IMR-90 (cell line): Measurements from ENCODE around the gene ZNF292. TPM values are rescaled to one million over a fixed set of nuclear protein-coding genes. Genes with fewer than 3 reads are reported as not detected.

Source experiments
- ATAC-seq: fragments of 200-7000 bp; cut with Tn5 transposase; 2 replicates; pipeline ENCODE4 v1.9.1; 2020; ENCODE audit warnings: low read depth, mild to moderate bottlenecking, moderate library complexity
- BruUV-seq: library from RNA; stranded (reverse); fragments of 400-500 nt; replicated peaks from 2 replicates; lab custom pipeline; 2021; lab: Mats Ljungman, UMichigan
- CTCF ChIA-PET: fragments of 300-600 bp; formaldehyde crosslinking; extraction: SDS; loops from one replicate; lab custom pipeline; 2021; ENCODE audit warnings: antibody characterized with exemption; lab: Yijun Ruan, JAX
- POLR2A ChIA-PET: fragments of 300-600 bp; sonication (Branson Sonifier 250); formaldehyde crosslinking; loops from one replicate; lab custom pipeline; 2022; ENCODE audit warnings: antibody characterized with exemption; ENCODE audit not compliant: unreplicated experiment; lab: Charles Lee
- DNase-seq: peaks from one replicate; pipeline ENCODE4 v3.0.0; 2013
- H2AFZ ChIP-seq: replicated peaks from 2 replicates; pipeline ENCODE3; 2013; ENCODE audit warnings: low read length, mild to moderate bottlenecking; ENCODE audit not compliant: poor library complexity
- H2AK5ac ChIP-seq: 2 replicates; pipeline ENCODE4 v1.6.1; 2013; ENCODE audit warnings: low read depth, low read length, inconsistent platforms
- H2AK9ac ChIP-seq: replicated peaks from 2 replicates; pipeline ENCODE3; 2013; ENCODE audit warnings: mild to moderate bottlenecking, low read depth, low read length, moderate library complexity; ENCODE audit not compliant: poor library complexity
- H2BK120ac ChIP-seq: 2 replicates; pipeline ENCODE4 v1.6.1; 2013; ENCODE audit warnings: low read depth, low read length, inconsistent platforms
- H2BK15ac ChIP-seq: 3 replicates; pipeline ENCODE4 v1.6.1; 2013; ENCODE audit warnings: low read depth, low read length, inconsistent platforms
- H2BK20ac ChIP-seq: 2 replicates; pipeline ENCODE4 v1.6.1; 2013; ENCODE audit warnings: low read depth, mild to moderate bottlenecking, inconsistent platforms, low read length, moderate library complexity
- H2BK5ac ChIP-seq: 2 replicates; pipeline ENCODE4 v1.6.1; 2013; ENCODE audit warnings: mild to moderate bottlenecking, low read depth, low read length, inconsistent platforms; ENCODE audit not compliant: poor library complexity, severe bottlenecking
- H3K14ac ChIP-seq: replicated peaks from 2 replicates; pipeline ENCODE4 v1.6.1; 2013; ENCODE audit warnings: low read depth, low read length, inconsistent platforms
- H3K18ac ChIP-seq: 2 replicates; pipeline ENCODE4 v1.6.1; 2013; ENCODE audit warnings: low read depth, low read length, control low read depth
- H3K23ac ChIP-seq: 2 replicates; pipeline ENCODE4 v1.6.1; 2013; ENCODE audit warnings: low read depth, low read length, inconsistent platforms
- H3K27ac ChIP-seq: 2 replicates; pipeline ENCODE4 v1.5.1; 2013; ENCODE audit warnings: mild to moderate bottlenecking, control low read depth, low read length; ENCODE audit not compliant: insufficient read depth
- H3K27me3 ChIP-seq: 2 replicates; pipeline ENCODE4 v1.6.1; 2013; ENCODE audit warnings: low read length; ENCODE audit not compliant: control insufficient read depth, insufficient read depth
- H3K36me3 ChIP-seq: 2 replicates; pipeline ENCODE4 v1.6.1; 2013; ENCODE audit warnings: low read length, mixed read lengths; ENCODE audit not compliant: control insufficient read depth, insufficient read depth
- H3K4ac ChIP-seq: 2 replicates; pipeline ENCODE4 v1.6.1; 2013; ENCODE audit warnings: low read depth, low read length, inconsistent platforms
- H3K4me1 ChIP-seq: 2 replicates; pipeline ENCODE4 v1.6.1; 2013; ENCODE audit warnings: low read length, mixed read lengths; ENCODE audit not compliant: control insufficient read depth, insufficient read depth
- H3K4me2 ChIP-seq: 2 replicates; pipeline ENCODE4 v1.6.1; 2013; ENCODE audit warnings: low read depth, mild to moderate bottlenecking, control low read depth, low read length, moderate library complexity
- H3K4me3 ChIP-seq: 2 replicates; pipeline ENCODE4 v1.5.1; 2013; ENCODE audit warnings: low read depth, mild to moderate bottlenecking, control low read depth, low read length, moderate library complexity; ENCODE audit not compliant: insufficient read depth
- H3K56ac ChIP-seq: 2 replicates; pipeline ENCODE4 v1.6.1; 2013; ENCODE audit warnings: low read length, inconsistent platforms; ENCODE audit not compliant: insufficient read depth; ENCODE audit errors: extremely low read depth
- H3K79me1 ChIP-seq, 2 experiments: 2 replicates each; pipeline ENCODE4 v1.6.1; 2013; ENCODE audit warnings: low read length in 2 of 2, inconsistent platforms in 1 of 2, low read depth in 1 of 2
- H3K9ac ChIP-seq: 2 replicates; pipeline ENCODE4 v1.6.1; 2013; ENCODE audit warnings: low read depth, low read length, control low read depth
- H3K9me1 ChIP-seq: 2 replicates; pipeline ENCODE4 v1.6.1; 2013; ENCODE audit warnings: low read length, inconsistent platforms; ENCODE audit not compliant: insufficient read depth
- H3K9me3 ChIP-seq: 2 replicates; pipeline ENCODE4 v1.6.1; 2013; ENCODE audit warnings: low read length; ENCODE audit not compliant: control insufficient read depth, insufficient read depth
- H4K20me1 ChIP-seq: 2 replicates; pipeline ENCODE4 v1.6.1; 2013; ENCODE audit warnings: low read length, inconsistent platforms; ENCODE audit not compliant: insufficient read depth
- H4K5ac ChIP-seq: 2 replicates; pipeline ENCODE4 v1.6.1; 2013; ENCODE audit warnings: mild to moderate bottlenecking, low read depth, low read length, control low read depth
- H4K8ac ChIP-seq, 2 experiments: 2 replicates each; pipeline ENCODE4 v1.6.1; 2013; ENCODE audit warnings: low read depth in 2 of 2, low read length in 2 of 2, control low read depth in 1 of 2, inconsistent platforms in 1 of 2
- H4K91ac ChIP-seq: 2 replicates; pipeline ENCODE4 v1.6.1; 2013; ENCODE audit warnings: low read depth, low read length, inconsistent platforms; ENCODE audit not compliant: insufficient read depth
- MAFK ChIP-seq: IDR thresholded peaks from 2 replicates; pipeline ENCODE4 v1.6.1; 2012; ENCODE audit warnings: low read depth, low read length, improper control_type of control experiment
- MXI1 ChIP-seq: IDR thresholded peaks from 2 replicates; pipeline ENCODE4 v1.6.1; 2012; ENCODE audit warnings: low read depth, mild to moderate bottlenecking, low read length, moderate library complexity, borderline replicate concordance
- WGBS, 2 experiments: methylation state at CpG; one replicate each; pipeline versions ENCODE4 v1.1.5 to v1.1.7; 2013; ENCODE audit warnings: missing lambda C conversion rate in 2 of 2; ENCODE audit not compliant: insufficient read length in 1 of 2; ENCODE audit errors: extremely low coverage in 2 of 2; 5-methylcytosine and 5-hydroxymethylcytosine counted together
- dilution Hi-C: fragments of 300-500 bp; cut with HindIII; formaldehyde crosslinking; loops from one replicate; pipeline ENCODE4 v1.14.3; 2018; ENCODE audit warnings: low sequenced_read_pairs; ENCODE audit not compliant: unreplicated experiment
- in situ Hi-C: fragments of 300-500 bp; cut with MboI; formaldehyde crosslinking; loops from 3 replicates; pipeline ENCODE4 v1.14.3; 2019; ENCODE audit warnings: low sequenced_read_pairs, inconsistent platforms, mixed read lengths
- intact Hi-C: fragments of 100-400 bp; cut with micrococcal nuclease; formaldehyde crosslinking; loops from 2 replicates; pipeline ENCODE4 v1.10.0; 2022
- polyA plus RNA-seq, 3 experiments: library from polyadenylated mRNA; depleted of rRNA; stranded (reverse); fragments of >200 nt; gene quantifications; 2 replicates each; pipeline ENCODE4 v1.2.3, GENCODE V29; 2012; ENCODE audit warnings: low replicate concordance in 1 of 3
- total RNA-seq: library from RNA; depleted of rRNA; stranded (reverse); fragments of >200 nt; gene quantifications from 2 replicates; pipeline ENCODE4 v1.2.3, GENCODE V29; 2012

ZNF292 gene
- total and polyA plus RNA-seq, 2 of the 4 experiments (the other 2 are of a cell fraction) = 5.5 to 28.3 TPM

DNA sequence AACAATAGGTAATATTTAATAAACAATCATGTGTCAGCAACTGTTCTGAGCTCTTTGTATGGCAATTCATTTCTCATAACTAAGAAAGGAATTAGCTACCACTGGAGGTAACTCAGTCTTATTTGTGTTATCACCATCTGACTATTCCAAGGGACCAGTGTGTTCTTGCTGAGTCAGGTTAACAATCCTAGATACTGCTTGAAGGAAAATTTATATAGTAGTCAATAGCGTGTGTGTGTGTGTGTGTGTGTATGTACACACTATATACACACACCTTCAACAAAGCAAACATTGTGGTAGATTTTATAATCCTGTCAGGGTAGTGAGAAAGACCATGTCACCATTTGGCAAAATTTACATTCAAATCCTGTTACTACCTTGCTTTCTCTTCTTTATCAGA is 121.3 kb downstream of the ZNF292 start:
- dilution Hi-C loops (no loop called here), intact Hi-C loops (loop anchor here (1.0 kb wide), 1 partner anchor 115 kb away; no protein-coding TSS in a partner anchor), in situ Hi-C loops (no loop called here)
- CTCF ChIA-PET = interaction anchor here (0.7 to 1.0 kb wide), 2 partner anchors 137 to 210 kb away, joined by 4 to 10 read pairs; no protein-coding TSS in a partner anchor
- Histone ChIP-seq H2AFZ (no peak overlapping the region), H3K9me3 (no peaks in the 10 kb centered on the region), H4K20me1 (peaks cover 4% of the 10 kb centered on the region; the same call in 1 of the 2 replicates), H4K5ac (no peak overlapping the region), H3K4me1 (peaks cover 2% of the 10 kb centered on the region), H3K27ac (no peak overlapping the region), H3K56ac (no peak overlapping the region), H4K8ac (no peak overlapping the region), H3K79me1 (no peaks in the 10 kb centered on the region), H2BK15ac (no peak overlapping the region), H3K4ac (no peak overlapping the region), H3K27me3 (no peaks in the 10 kb centered on the region), H3K9ac (no peak overlapping the region), H2AK5ac (no peak overlapping the region), H3K18ac (no peak overlapping the region), H2BK20ac (no peak overlapping the region), H4K91ac (no peak overlapping the region), H3K9me1 (0 out of 2 replicates have a peak, but pooled peaks cover 2% of the 10 kb centered on the region), H2BK5ac (no peak overlapping the region), H3K14ac (no peak overlapping the region), H2AK9ac (no peak overlapping the region), H3K4me2 (no peak overlapping the region), H3K4me3 (no peak overlapping the region), H3K36me3 (no peaks in the 10 kb centered on the region), H2BK120ac (no peak overlapping the region), H3K23ac (no peak overlapping the region)
- TF ChIP-seq MAFK (peak; percentile 55; the same call in 1 of the 2 replicates), MXI1 (no peak)
- DNase-seq (no peak), ATAC-seq (no peak)
- POLR2A ChIA-PET = no interaction called here
- no TSS peak for BruUV-seq
- no CpG with 5 or more reads among the region's 1 CpG for WGBS, 2 experiments
